Activated CD4-positive, alpha-beta T cell treated with anti-CD3 and anti-CD28 coated beads for 36 hours (primary cell): ENCODE results near the gene MPV17L. TPM values are rescaled to one million over a fixed set of nuclear protein-coding genes. Genes with fewer than 3 reads are reported as not detected.
"Not testable (repeated sequence)": the region's sequence is repeated elsewhere in the genome, so short reads cannot be mapped to it uniquely, and the experiment has no call there.

ENCODE experiments used
- ATAC-seq: fragments of 200-7000 bp; cut with Tn5 transposase; one replicate; pipeline ENCODE4 v1.10.0; 2021; ENCODE audit warnings: mild to moderate bottlenecking, moderate library complexity
- CTCF ChIA-PET: fragments of 350-600 bp; sonication (Branson Sonifier 250); formaldehyde crosslinking; loops from one replicate; lab custom pipeline; 2021; ENCODE audit warnings: antibody characterized with exemption; lab: Charles Lee
- POLR2A ChIA-PET: fragments of 350-600 bp; sonication (Branson Sonifier 250); formaldehyde crosslinking; loops from one replicate; lab custom pipeline; 2021; ENCODE audit warnings: antibody characterized with exemption, inconsistent platforms; lab: Charles Lee
- DNase-seq: peaks from one replicate; pipeline ENCODE4 v3.0.0-alpha.2; 2020
- H3K27ac Mint-ChIP-seq: one replicate; pipeline ENCODE4 v1.8.0; 2021; ENCODE audit warnings: mixed read lengths
- H3K27me3 Mint-ChIP-seq: one replicate; pipeline ENCODE4 v1.8.0; 2021; ENCODE audit warnings: mixed read lengths
- H3K36me3 Mint-ChIP-seq: one replicate; pipeline ENCODE4 v1.8.0; 2021; ENCODE audit warnings: low read depth, mixed read lengths
- H3K4me1 Mint-ChIP-seq: one replicate; pipeline ENCODE4 v1.8.0; 2021; ENCODE audit warnings: mixed read lengths
- H3K4me3 Mint-ChIP-seq: one replicate; pipeline ENCODE4 v1.8.0; 2021; ENCODE audit warnings: mild to moderate bottlenecking, moderate library complexity, mixed read lengths
- H3K9me3 Mint-ChIP-seq: one replicate; pipeline ENCODE4 v1.8.0; 2021; ENCODE audit warnings: low read depth, mixed read lengths
- intact Hi-C, 2 experiments: fragments of 100-400 bp; cut with DNase I in 1 of 2; cut with micrococcal nuclease in 1 of 2; formaldehyde crosslinking; loops; one replicate each; pipeline versions ENCODE4 v1.14.2 to v1.15.1; 2022 to 2024; cut with DNase I, micrococcal nuclease
- total RNA-seq, 2 experiments: library from RNA; stranded (reverse); gene quantifications; one replicate each; pipeline ENCODE4 v1.2.3, GENCODE V29; 2021

MPV17L gene
- total RNA-seq, 2 experiments from 2014 or later, result not detected

- H3K36me3 Mint-ChIP-seq, POLR2A ChIA-PET, CTCF ChIA-PET, intact Hi-C loops, DNase-seq, H3K27ac Mint-ChIP-seq, H3K9me3 Mint-ChIP-seq, ATAC-seq, H3K4me3 Mint-ChIP-seq, H3K4me1 Mint-ChIP-seq: not testable (repeated sequence)
- peaks cover 23% of the 10 kb centered on the region for H3K27me3 Mint-ChIP-seq
These were observed 915 bp downstream of the MPV17L start for GRCh38 chr16:15396509-15396829.

DNA sequence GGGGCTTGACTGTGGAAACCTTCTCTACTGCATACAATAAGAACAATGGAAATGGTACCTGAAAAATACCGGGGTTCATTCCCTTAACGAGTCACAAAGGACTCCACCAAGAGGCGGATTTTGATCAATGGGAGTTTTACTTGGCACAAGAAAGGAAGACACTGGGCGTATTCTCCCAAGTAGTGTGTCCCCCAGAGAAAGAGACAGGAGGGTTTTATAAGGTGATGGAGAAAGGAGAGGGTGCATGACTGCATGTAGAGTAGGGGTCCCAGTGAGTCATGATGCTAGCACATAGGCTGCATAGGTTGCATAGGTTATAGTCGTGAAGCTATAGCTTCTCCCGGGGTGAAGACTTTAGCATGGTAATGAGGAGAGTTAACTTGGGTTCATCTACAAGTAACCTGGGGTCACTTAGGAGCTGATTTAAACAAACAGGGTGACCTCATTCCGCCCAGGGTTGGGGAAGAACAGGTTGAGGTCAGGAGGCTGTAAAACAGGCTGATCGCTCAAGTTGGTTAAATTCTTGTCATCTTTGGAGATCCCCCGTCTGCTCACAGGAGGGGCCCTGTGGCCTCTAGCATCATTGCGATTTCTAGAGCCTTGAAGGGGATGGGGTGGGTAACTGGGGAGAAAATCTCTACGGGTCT is 1.5 kb downstream of the MPV17L start:
- Mint-ChIP-seq H3K27ac (no peak overlapping the region), H3K27me3 (peaks cover 22% of the 10 kb centered on the region), H3K36me3 (no peaks in the 10 kb centered on the region), H3K4me1 (no peaks in the 10 kb centered on the region), H3K9me3 (no peaks in the 10 kb centered on the region), H3K4me3 (no peak overlapping the region)
- CTCF ChIA-PET, result no interaction called here
- POLR2A ChIA-PET, result no interaction called here
- DNase-seq (no peak), ATAC-seq (no peak)
- intact Hi-C loops, result no loop called here

DNA sequence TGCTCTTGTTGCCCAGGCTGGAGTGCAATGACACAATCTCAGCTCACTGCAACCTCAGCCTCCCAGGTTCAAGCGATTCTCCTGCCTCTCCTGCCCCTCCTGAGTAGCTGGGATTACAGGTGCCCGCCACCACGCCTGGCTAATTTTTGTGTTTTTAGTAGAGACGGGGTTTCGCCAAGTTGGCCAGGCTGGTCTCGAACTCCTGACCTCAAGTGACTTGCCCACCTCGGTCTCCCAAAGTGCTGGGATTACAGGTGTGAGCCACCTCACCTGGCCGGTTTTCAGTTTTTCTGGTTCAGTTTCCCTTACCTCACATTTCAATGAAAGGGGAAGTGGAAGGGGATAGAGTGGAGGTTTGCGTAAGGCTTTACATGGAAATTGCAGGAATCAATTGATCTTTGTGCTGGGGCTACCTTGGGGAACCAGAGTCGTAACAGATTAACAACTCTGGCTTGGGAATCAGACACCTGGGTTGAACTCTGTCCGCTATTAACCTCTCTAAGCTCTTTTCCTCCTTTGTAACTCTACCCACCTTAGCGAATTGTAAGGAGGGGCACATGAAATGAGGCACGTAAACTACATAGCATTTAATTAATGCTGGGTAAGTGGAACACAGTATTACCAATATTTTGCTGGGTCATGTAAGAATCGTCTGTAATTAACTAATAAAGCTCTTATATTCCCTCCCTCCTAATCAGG is 3.2 kb downstream of the MPV17L start:
- DNase-seq (no peak), ATAC-seq (no peak)
- Mint-ChIP-seq H3K4me3 (no peak overlapping the region), H3K36me3 (no peaks in the 10 kb centered on the region), H3K4me1 (no peaks in the 10 kb centered on the region), H3K27ac (no peak overlapping the region), H3K27me3 (peaks cover 16% of the 10 kb centered on the region), H3K9me3 (no peaks in the 10 kb centered on the region)
- ChIA-PET CTCF (no interaction called here), POLR2A (no interaction called here)
- intact Hi-C loops, result no loop called here

DNA sequence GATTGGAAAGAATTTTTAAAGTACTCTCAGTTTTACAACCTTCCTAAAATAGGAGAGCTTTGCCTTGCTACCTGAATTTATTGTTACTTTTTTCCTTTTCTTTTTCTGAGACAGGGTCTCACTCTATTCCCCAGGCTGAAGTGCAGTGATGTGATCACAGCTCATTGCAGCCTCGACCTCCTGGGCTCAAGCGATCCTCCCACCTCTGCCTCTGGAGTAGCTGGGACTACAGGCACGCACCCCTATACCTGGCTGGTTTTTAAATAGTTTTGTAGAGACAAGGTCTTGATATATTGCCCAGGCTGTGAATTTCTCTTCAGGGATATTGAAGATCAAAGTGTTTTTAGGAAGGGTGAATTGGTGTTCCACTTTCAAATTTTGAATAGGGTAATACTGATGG is 3.8 kb downstream of the MPV17L start:
- ChIA-PET CTCF (no interaction called here), POLR2A (no interaction called here)
- Mint-ChIP-seq H3K27me3 (peaks cover 14% of the 10 kb centered on the region), H3K4me1 (no peaks in the 10 kb centered on the region), H3K9me3 (no peaks in the 10 kb centered on the region), H3K36me3 (no peaks in the 10 kb centered on the region), H3K4me3 (no peak overlapping the region), H3K27ac (no peak overlapping the region)
- intact Hi-C loops, result no loop called here
- ATAC-seq (no peak), DNase-seq (no peak)

- CTCF ChIA-PET, POLR2A ChIA-PET, H3K4me3 Mint-ChIP-seq, DNase-seq, ATAC-seq, H3K27me3 Mint-ChIP-seq, H3K27ac Mint-ChIP-seq, H3K36me3 Mint-ChIP-seq, H3K4me1 Mint-ChIP-seq, intact Hi-C loops, H3K9me3 Mint-ChIP-seq: not testable (repeated sequence)
These were observed 4.8 kb downstream of the MPV17L start for GRCh38 chr16:15400314-15400713.

- Mint-ChIP-seq H3K4me3 (no peak overlapping the region), H3K36me3 (no peaks in the 10 kb centered on the region), H3K4me1 (no peaks in the 10 kb centered on the region), H3K27ac (no peak overlapping the region), H3K9me3 (no peaks in the 10 kb centered on the region), H3K27me3 (peaks cover 5% of the 10 kb centered on the region)
- no peak for DNase-seq
- intact Hi-C loops, result no loop called here
- ATAC-seq, result no peak
- POLR2A ChIA-PET, result no interaction called here
- CTCF ChIA-PET, result interaction anchor here (0.6 kb wide), 1 partner anchor 358 kb away, joined by 3 read pairs; no protein-coding TSS in a partner anchor
These were observed 6.4 kb downstream of the MPV17L start for GRCh38 chr16:15401972-15402371.

DNA sequence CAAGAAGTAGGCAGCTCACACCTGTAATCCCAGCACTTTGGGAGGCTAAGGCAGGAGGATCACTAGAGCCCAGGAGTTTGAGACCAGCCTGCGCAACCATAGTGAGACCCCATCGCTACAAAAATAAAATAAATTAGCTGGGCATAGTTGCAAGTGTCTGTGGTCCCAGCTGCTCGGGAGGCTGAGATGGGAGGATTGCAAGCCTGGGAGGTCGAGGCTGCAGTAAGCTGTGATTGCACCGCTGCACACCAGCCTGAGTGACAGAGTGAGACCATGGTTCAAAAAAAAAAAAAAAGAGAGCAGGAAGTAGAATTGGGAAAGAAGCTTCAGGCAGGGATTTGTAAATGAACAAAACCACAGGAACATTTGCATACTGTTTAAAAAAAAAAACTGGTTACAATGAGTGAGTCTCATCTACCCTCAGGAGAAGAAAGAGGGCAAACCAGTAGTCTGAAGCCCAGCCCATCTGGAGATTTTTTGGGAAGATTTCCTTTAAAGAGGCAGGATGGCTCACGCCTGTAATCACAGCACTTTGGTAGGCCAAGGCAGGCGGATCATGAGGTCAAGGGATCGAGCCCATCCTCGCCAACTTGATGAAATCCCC is 7.9 kb downstream of the MPV17L start:
- POLR2A ChIA-PET, result no interaction called here
- peaks cover 3% of the 10 kb centered on the region for H3K27me3 Mint-ChIP-seq
- no peak overlapping the region for H3K27ac Mint-ChIP-seq
- intact Hi-C loops, result no loop called here
- no peak for DNase-seq
- H3K9me3 Mint-ChIP-seq, result no peaks in the 10 kb centered on the region
- no peaks in the 10 kb centered on the region for H3K4me1 Mint-ChIP-seq
- no peaks in the 10 kb centered on the region for H3K36me3 Mint-ChIP-seq
- CTCF ChIA-PET, result interaction anchor here (1.2 kb wide), 1 partner anchor 242 kb away, joined by 3 read pairs; no protein-coding TSS in a partner anchor
- no peak overlapping the region for H3K4me3 Mint-ChIP-seq
- no peak for ATAC-seq

- POLR2A ChIA-PET, H3K27ac Mint-ChIP-seq, H3K27me3 Mint-ChIP-seq, ATAC-seq, intact Hi-C loops, DNase-seq, H3K9me3 Mint-ChIP-seq, H3K4me3 Mint-ChIP-seq, H3K4me1 Mint-ChIP-seq, H3K36me3 Mint-ChIP-seq: not testable (repeated sequence)
- CTCF ChIA-PET, result interaction anchor here (1.2 kb wide), 1 partner anchor 242 kb away, joined by 3 read pairs; no protein-coding TSS in a partner anchor
These were observed 8.5 kb downstream of the MPV17L start for GRCh38 chr16:15404091-15404490.

GRCh38 chr16:15404792-15405191 is 9.2 kb downstream of the MPV17L start:
- DNase-seq (no peak), ATAC-seq (no peak)
- no peaks in the 10 kb centered on the region for H3K9me3 Mint-ChIP-seq
- H3K4me3 Mint-ChIP-seq, result no peak overlapping the region
- no peaks in the 10 kb centered on the region for H3K4me1 Mint-ChIP-seq
- H3K36me3 Mint-ChIP-seq, result no peaks in the 10 kb centered on the region
- CTCF ChIA-PET, result interaction anchor here (1.2 kb wide), 1 partner anchor 241 kb away, joined by 3 read pairs; no protein-coding TSS in a partner anchor
- POLR2A ChIA-PET, result no interaction called here
- intact Hi-C loops, result no loop called here
- no peaks in the 10 kb centered on the region for H3K27me3 Mint-ChIP-seq
- H3K27ac Mint-ChIP-seq, result no peak overlapping the region

- H3K36me3 Mint-ChIP-seq, intact Hi-C loops, H3K27ac Mint-ChIP-seq, POLR2A ChIA-PET, H3K9me3 Mint-ChIP-seq, DNase-seq, H3K4me3 Mint-ChIP-seq, H3K27me3 Mint-ChIP-seq, H3K4me1 Mint-ChIP-seq, ATAC-seq: not testable (repeated sequence)
- CTCF ChIA-PET, result interaction anchor here (0.7 kb wide), 1 partner anchor 147 kb away, joined by 4 read pairs; no protein-coding TSS in a partner anchor
These were observed 12.2 kb downstream of the MPV17L start for GRCh38 chr16:15407756-15408155.

DNA sequence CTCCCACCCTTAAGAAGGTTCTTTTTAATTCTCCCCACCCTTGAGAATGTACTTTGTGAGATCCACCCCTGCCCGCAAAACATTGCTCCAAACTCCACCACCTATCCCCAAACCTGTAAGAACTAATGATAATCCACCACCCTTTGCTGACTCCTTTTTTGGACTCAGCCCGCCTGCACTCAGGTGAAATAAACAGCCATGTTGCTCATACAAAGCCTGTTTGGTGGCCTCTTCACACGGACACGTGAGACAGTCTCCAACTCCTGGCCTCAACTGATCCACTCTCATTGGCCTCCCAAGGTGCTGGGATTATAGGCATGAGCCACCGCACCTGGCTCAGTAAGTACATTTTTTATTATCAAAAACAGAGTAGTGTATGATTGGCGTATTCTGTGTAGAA is 13.9 kb downstream of the MPV17L start:
- POLR2A ChIA-PET, H3K27me3 Mint-ChIP-seq: not testable (repeated sequence)

DNA sequence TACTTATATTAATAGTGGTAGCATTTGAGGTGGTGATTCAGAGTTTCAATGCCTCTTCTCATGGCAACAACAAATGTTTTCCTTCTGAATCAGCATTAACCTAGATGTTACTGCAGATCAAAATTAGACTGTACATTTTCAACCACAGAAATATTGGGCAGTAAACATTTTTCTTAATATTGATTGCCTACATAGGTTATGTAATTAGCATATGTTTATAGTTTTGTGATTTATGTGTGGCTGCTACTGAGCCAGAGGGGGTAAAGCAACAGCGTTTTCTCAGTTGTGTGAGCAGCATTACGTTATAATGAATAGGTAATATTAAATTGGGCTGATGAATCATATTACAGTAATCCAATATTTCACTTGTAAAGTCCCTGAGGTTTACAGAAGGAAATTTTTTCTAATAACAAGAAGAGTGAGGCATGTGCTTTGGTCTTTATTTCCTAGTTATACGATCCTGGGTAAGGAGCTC is 20.0 kb downstream of the MPV17L start:
- peaks cover 3% of the 10 kb centered on the region for H3K27me3 Mint-ChIP-seq
- H3K9me3 Mint-ChIP-seq, result no peaks in the 10 kb centered on the region
- no peak overlapping the region for H3K4me3 Mint-ChIP-seq
- ChIA-PET POLR2A (no interaction called here), CTCF (no interaction called here)
- H3K36me3 Mint-ChIP-seq, result no peaks in the 10 kb centered on the region
- ATAC-seq, result no peak
- H3K4me1 Mint-ChIP-seq, result no peaks in the 10 kb centered on the region
- intact Hi-C loops, result no loop called here
- DNase-seq, result no peak
- no peak overlapping the region for H3K27ac Mint-ChIP-seq

More for the DNA sequence above, 13.9 kb downstream of the MPV17L start:
- H3K9me3 Mint-ChIP-seq, H3K4me1 Mint-ChIP-seq, H3K4me3 Mint-ChIP-seq, H3K36me3 Mint-ChIP-seq, DNase-seq, H3K27ac Mint-ChIP-seq, CTCF ChIA-PET, intact Hi-C loops, ATAC-seq: not testable (repeated sequence)
